ENCODE results near the gene PDE5A.
A peak's percentile ranks its signal among the peaks of the same experiment; 100 is the strongest.
"Not testable (repeated sequence)": the region's sequence is repeated elsewhere in the genome, so short reads cannot be mapped to it uniquely, and the experiment has no call there.

PDE5A gene

GRCh38 chr4:119628281-119629141 is at the start of gene PDE5A:
Gene PDE5A (minus strand): TSS chr4:119628804. CDS start chr4:119628671, 133 bp downstream.
- peak; percentile 85 for FAIRE-seq
- peak; percentile 66 for DNase-seq (ENCODE audit: insufficient read length, low spot score)

GRCh38 chr4:119676101-119676500 is 47.5 kb upstream of the PDE5A start:
- DNase-seq (ENCODE audit: insufficient read length, low spot score) (no peak), FAIRE-seq (no peak)

GRCh38 chr4:119675391-119675790 is 46.8 kb upstream of the PDE5A start:
- no peak for FAIRE-seq
- no peak for DNase-seq (ENCODE audit: insufficient read length, low spot score)

GRCh38 chr4:119672938-119673337 is 44.3 kb upstream of the PDE5A start:
- no peak for FAIRE-seq

GRCh38 chr4:119672086-119672485 is 43.5 kb upstream of the PDE5A start:
- no peak for DNase-seq (ENCODE audit: insufficient read length, low spot score)
- FAIRE-seq = no peak

More at GRCh38 chr4:119672938-119673337, 44.3 kb upstream of the PDE5A start:
- DNase-seq (ENCODE audit: insufficient read length, low spot score) = no peak

GRCh38 chr4:119671205-119671604 is 42.6 kb upstream of the PDE5A start:
- no peak for FAIRE-seq
- DNase-seq (ENCODE audit: insufficient read length, low spot score) = no peak

GRCh38 chr4:119667802-119668201 is 39.2 kb upstream of the PDE5A start:
- DNase-seq (ENCODE audit: insufficient read length, low spot score) = no peak
- FAIRE-seq = no peak

- no peak for FAIRE-seq
- no peak for DNase-seq (ENCODE audit: insufficient read length, low spot score)
These were observed 38.1 kb upstream of the PDE5A start for GRCh38 chr4:119666653-119667091.

GRCh38 chr4:119665752-119666151 is 37.1 kb upstream of the PDE5A start:
- no peak for DNase-seq (ENCODE audit: insufficient read length, low spot score)
- no peak for FAIRE-seq

- no peak for DNase-seq (ENCODE audit: insufficient read length, low spot score)
- FAIRE-seq = no peak
These were observed 35.7 kb upstream of the PDE5A start for GRCh38 chr4:119664168-119664907.

- FAIRE-seq (no peak), DNase-seq (ENCODE audit: insufficient read length, low spot score) (no peak)
These were observed 34.7 kb upstream of the PDE5A start for GRCh38 chr4:119663160-119663788.

GRCh38 chr4:119662612-119663011 is 34.0 kb upstream of the PDE5A start:
- FAIRE-seq; DNase-seq (ENCODE audit: insufficient read length, low spot score): not testable (repeated sequence)

- no peak for FAIRE-seq
- no peak for DNase-seq (ENCODE audit: insufficient read length, low spot score)
These were observed 32.6 kb upstream of the PDE5A start for GRCh38 chr4:119661231-119661630.

GRCh38 chr4:119659576-119659975 is 31.0 kb upstream of the PDE5A start:
- DNase-seq (ENCODE audit: insufficient read length, low spot score) (no peak), FAIRE-seq (no peak)

- no peak for DNase-seq (ENCODE audit: insufficient read length, low spot score)
- FAIRE-seq = no peak
These were observed 28.6 kb upstream of the PDE5A start for GRCh38 chr4:119657111-119657611.

- FAIRE-seq (no peak), DNase-seq (ENCODE audit: insufficient read length, low spot score) (no peak)
These were observed 27.7 kb upstream of the PDE5A start for GRCh38 chr4:119656342-119656741.

- DNase-seq (ENCODE audit: insufficient read length, low spot score) (no peak), FAIRE-seq (no peak)
These were observed 26.7 kb upstream of the PDE5A start for GRCh38 chr4:119655111-119655837.

GRCh38 chr4:119653990-119654389 is 25.4 kb upstream of the PDE5A start:
- FAIRE-seq (no peak), DNase-seq (ENCODE audit: insufficient read length, low spot score) (no peak)

- no peak for DNase-seq (ENCODE audit: insufficient read length, low spot score)
- no peak for FAIRE-seq
These were observed 24.4 kb upstream of the PDE5A start for GRCh38 chr4:119652998-119653397.

GRCh38 chr4:119648398-119648797 is 19.8 kb upstream of the PDE5A start:
- no peak for FAIRE-seq
- DNase-seq (ENCODE audit: insufficient read length, low spot score) = no peak
